ENCODE results near the gene MAPKAP1.

The MAPKAP1 gene

GRCh38 chr9:125609744-125610143 is 97.3 kb downstream of the MAPKAP1 start:
- TF ChIP-seq GATA1 (IDR thresholded peaks at IDR 0.05; ENCODE audit: low read depth, low read length) (no peak), POLR2A (IDR thresholded peaks at IDR 0.05; ENCODE audit: low read length) (no peak)
- no peak for DNase-seq

- no peak for DNase-seq
- TF ChIP-seq POLR2A (IDR thresholded peaks at IDR 0.05; ENCODE audit: low read length) (no peak), GATA1 (IDR thresholded peaks at IDR 0.05; ENCODE audit: low read depth, low read length) (no peak)
These were observed 98.4 kb downstream of the MAPKAP1 start for GRCh38 chr9:125608489-125609224.

GRCh38 chr9:125604196-125604595 is 102.8 kb downstream of the MAPKAP1 start:
- no peak for DNase-seq
- TF ChIP-seq GATA1 (IDR thresholded peaks at IDR 0.05; ENCODE audit: low read depth, low read length) (no peak), POLR2A (IDR thresholded peaks at IDR 0.05; ENCODE audit: low read length) (no peak)

GRCh38 chr9:125603478-125604021 is 103.5 kb downstream of the MAPKAP1 start:
- no peak for TF ChIP-seq GATA1 (IDR thresholded peaks at IDR 0.05; ENCODE audit: low read depth, low read length)
- TF ChIP-seq POLR2A (IDR thresholded peaks at IDR 0.05; ENCODE audit: low read length): no peak
- no peak for DNase-seq

- TF ChIP-seq POLR2A (IDR thresholded peaks at IDR 0.05; ENCODE audit: low read length): no peak
- TF ChIP-seq GATA1 (IDR thresholded peaks at IDR 0.05; ENCODE audit: low read depth, low read length): no peak
- no peak for DNase-seq
These were observed 105.0 kb downstream of the MAPKAP1 start for GRCh38 chr9:125601961-125602360.

GRCh38 chr9:125600194-125600593 is 106.8 kb downstream of the MAPKAP1 start:
- TF ChIP-seq GATA1 (IDR thresholded peaks at IDR 0.05; ENCODE audit: low read depth, low read length) (no peak), POLR2A (IDR thresholded peaks at IDR 0.05; ENCODE audit: low read length) (no peak)
- DNase-seq: peak; percentile 9 to 15

- no peak for DNase-seq
- TF ChIP-seq POLR2A (IDR thresholded peaks at IDR 0.05; ENCODE audit: low read length) (no peak), GATA1 (IDR thresholded peaks at IDR 0.05; ENCODE audit: low read depth, low read length) (no peak)
These were observed 112.8 kb downstream of the MAPKAP1 start for GRCh38 chr9:125594223-125594610.

- no peak for TF ChIP-seq GATA1 (IDR thresholded peaks at IDR 0.05; ENCODE audit: low read depth, low read length)
- no peak for TF ChIP-seq POLR2A (IDR thresholded peaks at IDR 0.05; ENCODE audit: low read length)
- no peak for DNase-seq
These were observed 113.3 kb downstream of the MAPKAP1 start for GRCh38 chr9:125593581-125594222.

GRCh38 chr9:125591888-125592287 is 115.1 kb downstream of the MAPKAP1 start:
- DNase-seq: no peak
- TF ChIP-seq POLR2A (IDR thresholded peaks at IDR 0.05; ENCODE audit: low read length) (no peak), GATA1 (IDR thresholded peaks at IDR 0.05; ENCODE audit: low read depth, low read length) (no peak)

GRCh38 chr9:125591245-125591644 is 115.8 kb downstream of the MAPKAP1 start:
- no peak for DNase-seq
- no peak for TF ChIP-seq GATA1 (IDR thresholded peaks at IDR 0.05; ENCODE audit: low read depth, low read length)
- TF ChIP-seq POLR2A (IDR thresholded peaks at IDR 0.05; ENCODE audit: low read length): no peak

GRCh38 chr9:125589287-125589686 is 117.7 kb downstream of the MAPKAP1 start:
- TF ChIP-seq POLR2A (IDR thresholded peaks at IDR 0.05; ENCODE audit: low read length) (no peak), GATA1 (IDR thresholded peaks at IDR 0.05; ENCODE audit: low read depth, low read length) (no peak)
- no peak for DNase-seq

- no peak for DNase-seq
- TF ChIP-seq GATA1 (IDR thresholded peaks at IDR 0.05; ENCODE audit: low read depth, low read length): no peak
- TF ChIP-seq POLR2A (IDR thresholded peaks at IDR 0.05; ENCODE audit: low read length): no peak
These were observed 119.1 kb downstream of the MAPKAP1 start for GRCh38 chr9:125587819-125588460.

GRCh38 chr9:125586172-125586511 is 120.9 kb downstream of the MAPKAP1 start:
- no peak for DNase-seq
- TF ChIP-seq POLR2A (IDR thresholded peaks at IDR 0.05; ENCODE audit: low read length): no peak
- no peak for TF ChIP-seq GATA1 (IDR thresholded peaks at IDR 0.05; ENCODE audit: low read depth, low read length)

GRCh38 chr9:125585503-125586171 is 121.4 kb downstream of the MAPKAP1 start:
- no peak for DNase-seq
- no peak for TF ChIP-seq GATA1 (IDR thresholded peaks at IDR 0.05; ENCODE audit: low read depth, low read length)
- no peak for TF ChIP-seq POLR2A (IDR thresholded peaks at IDR 0.05; ENCODE audit: low read length)
